Measurements from ENCODE around the gene USP17L27. TPM values are rescaled to one million over a fixed set of nuclear protein-coding genes. Genes with fewer than 3 reads are reported as not detected.
"Not testable (repeated sequence)": the region's sequence is repeated elsewhere in the genome, so short reads cannot be mapped to it uniquely, and the experiment has no call there.

USP17L27 gene
- total and polyA plus RNA-seq, 2 donors (not counting 3 experiments of a cell fraction or from before 2014, with no cell fraction given) = not detected

GRCh38 chr4:9353338-9353737, 9.4 kb downstream of the USP17L27 start, which contains the start of gene USP17L29:
USP17L29 (plus strand) TSS chr4:9353638; CDS start chr4:9353638, 0 bp downstream.
- CTCF ChIA-PET; H3K9me1 ChIP-seq (replicated peaks; ENCODE audit: control insufficient read depth, extremely low read depth, insufficient read depth, low read length); FAIRE-seq; H3K79me2 ChIP-seq (ENCODE audit: control insufficient read depth, insufficient read depth, low read length); H3K27ac ChIP-seq (ENCODE audit: insufficient read depth, low read depth, low read length); H4K20me1 ChIP-seq (replicated peaks; ENCODE audit: control insufficient read depth, extremely low read depth, insufficient read depth, low read length); H3K27me3 ChIP-seq (ENCODE audit: control insufficient read depth in 2 of 2, insufficient read depth in 2 of 2, low read length in 2 of 2); BruUV-seq (replicated peaks); dilution Hi-C loops (cut with MboI; ENCODE audit: extremely low pct_ligation_motif_present, low sequenced_read_pairs); H3K9ac ChIP-seq (replicated peaks; ENCODE audit: extremely low read depth, insufficient read depth, low read length); POLR2A ChIA-PET; H3K4me3 ChIP-seq (replicated peaks in 1 of 3; ENCODE audit: insufficient read depth in 1 of 3, low read depth in 1 of 3, low read length in 3 of 3); intact Hi-C loops (cut with micrococcal nuclease); H3K4me2 ChIP-seq (ENCODE audit: insufficient read depth, low read length); H3K36me3 ChIP-seq (ENCODE audit: control insufficient read depth in 2 of 2, extremely low read depth in 1 of 2, insufficient read depth in 2 of 2, low read length in 2 of 2); H3K9me3 ChIP-seq (replicated peaks; ENCODE audit: control insufficient read depth, insufficient read depth, low read length); H2AFZ ChIP-seq (ENCODE audit: low read depth, low read length); DNase-seq (ENCODE audit: low read depth, low spot score); H3K4me1 ChIP-seq (ENCODE audit: control insufficient read depth, extremely low read depth, insufficient read depth, low read length): not testable (repeated sequence)

DNA sequence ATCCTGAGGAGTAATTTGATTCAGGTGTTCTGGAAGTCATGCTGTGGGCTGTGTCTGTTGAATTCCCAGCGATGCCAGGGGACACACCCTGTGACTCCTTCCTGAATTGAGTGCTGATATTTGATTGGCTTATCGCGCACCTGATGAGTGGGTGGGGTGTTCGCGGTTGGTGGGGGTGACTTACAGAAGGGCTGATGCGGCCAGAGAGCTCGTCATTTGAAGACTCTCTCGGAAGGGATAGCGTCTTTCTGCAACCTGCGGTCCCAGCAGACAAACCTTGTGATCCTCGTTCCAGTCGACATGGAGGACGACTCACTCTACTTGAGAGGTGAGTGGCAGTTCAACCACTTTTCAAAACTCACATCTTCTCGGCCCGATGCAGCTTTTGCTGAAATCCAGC, 18.9 kb downstream of the USP17L27 start, which contains the start of gene USP17L30:
USP17L30 (plus strand) TSS at position 301 of the 400 bp plus-strand sequence; CDS start at position 301, 0 bp downstream.
- H3K27ac ChIP-seq (ENCODE audit: insufficient read depth, low read depth, low read length); POLR2A ChIA-PET; H3K9ac ChIP-seq (replicated peaks; ENCODE audit: extremely low read depth, insufficient read depth, low read length); H3K9me1 ChIP-seq (replicated peaks; ENCODE audit: control insufficient read depth, extremely low read depth, insufficient read depth, low read length); DNase-seq (ENCODE audit: low read depth, low spot score); H3K79me2 ChIP-seq (ENCODE audit: control insufficient read depth, insufficient read depth, low read length); H3K4me1 ChIP-seq (ENCODE audit: control insufficient read depth, extremely low read depth, insufficient read depth, low read length); H3K36me3 ChIP-seq (ENCODE audit: control insufficient read depth in 2 of 2, extremely low read depth in 1 of 2, insufficient read depth in 2 of 2, low read length in 2 of 2); FAIRE-seq; BruUV-seq (replicated peaks); H3K27me3 ChIP-seq (ENCODE audit: control insufficient read depth in 2 of 2, insufficient read depth in 2 of 2, low read length in 2 of 2); intact Hi-C loops (cut with micrococcal nuclease); dilution Hi-C loops (cut with MboI; ENCODE audit: extremely low pct_ligation_motif_present, low sequenced_read_pairs); H3K4me3 ChIP-seq (replicated peaks in 1 of 3; ENCODE audit: insufficient read depth in 1 of 3, low read depth in 1 of 3, low read length in 3 of 3); H3K9me3 ChIP-seq (replicated peaks; ENCODE audit: control insufficient read depth, insufficient read depth, low read length); H2AFZ ChIP-seq (ENCODE audit: low read depth, low read length); H3K4me2 ChIP-seq (ENCODE audit: insufficient read depth, low read length); H4K20me1 ChIP-seq (replicated peaks; ENCODE audit: control insufficient read depth, extremely low read depth, insufficient read depth, low read length); CTCF ChIA-PET: not testable (repeated sequence)

DNA sequence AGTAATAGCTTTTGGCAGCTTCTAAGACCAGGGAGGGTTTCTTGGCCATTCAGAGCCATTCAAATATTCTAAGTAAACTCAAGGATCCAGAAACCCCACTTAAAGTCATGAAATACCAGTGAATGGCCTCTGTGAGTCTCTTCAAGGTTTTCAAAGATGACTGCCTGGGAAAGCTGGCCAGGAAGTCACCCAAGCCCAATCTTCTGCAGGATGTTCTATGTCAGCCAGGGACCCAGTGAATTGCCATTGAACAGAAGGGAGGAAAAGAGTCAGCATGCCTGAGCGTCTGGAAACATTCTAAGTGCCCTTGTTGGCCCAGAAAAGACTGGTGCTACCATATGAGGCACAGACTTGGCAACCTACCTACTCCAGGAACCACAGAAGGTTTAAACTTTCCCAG, 35.9 kb downstream of the USP17L27 start:
- POLR2A ChIA-PET; DNase-seq (ENCODE audit: low read depth, low spot score): not testable (repeated sequence)

More for the DNA sequence above, 35.9 kb downstream of the USP17L27 start:
- H3K9me1 ChIP-seq (replicated peaks; ENCODE audit: control insufficient read depth, extremely low read depth, insufficient read depth, low read length); H3K4me1 ChIP-seq (ENCODE audit: control insufficient read depth, extremely low read depth, insufficient read depth, low read length); H3K36me3 ChIP-seq (ENCODE audit: control insufficient read depth in 2 of 2, extremely low read depth in 1 of 2, insufficient read depth in 2 of 2, low read length in 2 of 2); H3K4me3 ChIP-seq (replicated peaks in 1 of 3; ENCODE audit: insufficient read depth in 1 of 3, low read depth in 1 of 3, low read length in 3 of 3); H3K9ac ChIP-seq (replicated peaks; ENCODE audit: extremely low read depth, insufficient read depth, low read length); intact Hi-C loops (cut with micrococcal nuclease); dilution Hi-C loops (cut with MboI; ENCODE audit: extremely low pct_ligation_motif_present, low sequenced_read_pairs); H3K27ac ChIP-seq (ENCODE audit: insufficient read depth, low read depth, low read length); H4K20me1 ChIP-seq (replicated peaks; ENCODE audit: control insufficient read depth, extremely low read depth, insufficient read depth, low read length); BruUV-seq (replicated peaks); H3K27me3 ChIP-seq (ENCODE audit: control insufficient read depth in 2 of 2, insufficient read depth in 2 of 2, low read length in 2 of 2); FAIRE-seq; H3K9me3 ChIP-seq (replicated peaks; ENCODE audit: control insufficient read depth, insufficient read depth, low read length); CTCF ChIA-PET; H2AFZ ChIP-seq (ENCODE audit: low read depth, low read length); H3K4me2 ChIP-seq (ENCODE audit: insufficient read depth, low read length); H3K79me2 ChIP-seq (ENCODE audit: control insufficient read depth, insufficient read depth, low read length): not testable (repeated sequence)
